IMR-90 (cell line): ENCODE measurements around the gene KCNH6. TPM values are rescaled to one million over a fixed set of nuclear protein-coding genes. Genes with fewer than 3 reads are reported as not detected.

ENCODE experiments used
- ATAC-seq: fragments of 200-7000 bp; cut with Tn5 transposase; 2 replicates; pipeline ENCODE4 v1.9.1; 2020; ENCODE audit warnings: low read depth, mild to moderate bottlenecking, moderate library complexity
- BruUV-seq: library from RNA; stranded (reverse); fragments of 400-500 nt; replicated peaks from 2 replicates; lab custom pipeline; 2021; lab: Mats Ljungman, UMichigan
- CTCF ChIA-PET: fragments of 300-600 bp; formaldehyde crosslinking; extraction: SDS; loops from one replicate; lab custom pipeline; 2021; ENCODE audit warnings: antibody characterized with exemption; lab: Yijun Ruan, JAX
- POLR2A ChIA-PET: fragments of 300-600 bp; sonication (Branson Sonifier 250); formaldehyde crosslinking; loops from one replicate; lab custom pipeline; 2022; ENCODE audit warnings: antibody characterized with exemption; ENCODE audit not compliant: unreplicated experiment; lab: Charles Lee
- DNase-seq: peaks from one replicate; pipeline ENCODE4 v3.0.0; 2013
- H2AFZ ChIP-seq: replicated peaks from 2 replicates; pipeline ENCODE3; 2013; ENCODE audit warnings: low read length, mild to moderate bottlenecking; ENCODE audit not compliant: poor library complexity
- H2AK5ac ChIP-seq: 2 replicates; pipeline ENCODE4 v1.6.1; 2013; ENCODE audit warnings: low read depth, low read length, inconsistent platforms
- H2AK9ac ChIP-seq: replicated peaks from 2 replicates; pipeline ENCODE3; 2013; ENCODE audit warnings: mild to moderate bottlenecking, low read depth, low read length, moderate library complexity; ENCODE audit not compliant: poor library complexity
- H2BK120ac ChIP-seq: 2 replicates; pipeline ENCODE4 v1.6.1; 2013; ENCODE audit warnings: low read depth, low read length, inconsistent platforms
- H2BK15ac ChIP-seq: 3 replicates; pipeline ENCODE4 v1.6.1; 2013; ENCODE audit warnings: low read depth, low read length, inconsistent platforms
- H2BK20ac ChIP-seq: 2 replicates; pipeline ENCODE4 v1.6.1; 2013; ENCODE audit warnings: low read depth, mild to moderate bottlenecking, inconsistent platforms, low read length, moderate library complexity
- H2BK5ac ChIP-seq: 2 replicates; pipeline ENCODE4 v1.6.1; 2013; ENCODE audit warnings: mild to moderate bottlenecking, low read depth, low read length, inconsistent platforms; ENCODE audit not compliant: poor library complexity, severe bottlenecking
- H3K14ac ChIP-seq: replicated peaks from 2 replicates; pipeline ENCODE4 v1.6.1; 2013; ENCODE audit warnings: low read depth, low read length, inconsistent platforms
- H3K18ac ChIP-seq: 2 replicates; pipeline ENCODE4 v1.6.1; 2013; ENCODE audit warnings: low read depth, low read length, control low read depth
- H3K23ac ChIP-seq: 2 replicates; pipeline ENCODE4 v1.6.1; 2013; ENCODE audit warnings: low read depth, low read length, inconsistent platforms
- H3K27ac ChIP-seq: 2 replicates; pipeline ENCODE4 v1.5.1; 2013; ENCODE audit warnings: mild to moderate bottlenecking, control low read depth, low read length; ENCODE audit not compliant: insufficient read depth
- H3K27me3 ChIP-seq: 2 replicates; pipeline ENCODE4 v1.6.1; 2013; ENCODE audit warnings: low read length; ENCODE audit not compliant: control insufficient read depth, insufficient read depth
- H3K36me3 ChIP-seq: 2 replicates; pipeline ENCODE4 v1.6.1; 2013; ENCODE audit warnings: low read length, mixed read lengths; ENCODE audit not compliant: control insufficient read depth, insufficient read depth
- H3K4ac ChIP-seq: 2 replicates; pipeline ENCODE4 v1.6.1; 2013; ENCODE audit warnings: low read depth, low read length, inconsistent platforms
- H3K4me1 ChIP-seq: 2 replicates; pipeline ENCODE4 v1.6.1; 2013; ENCODE audit warnings: low read length, mixed read lengths; ENCODE audit not compliant: control insufficient read depth, insufficient read depth
- H3K4me2 ChIP-seq: 2 replicates; pipeline ENCODE4 v1.6.1; 2013; ENCODE audit warnings: low read depth, mild to moderate bottlenecking, control low read depth, low read length, moderate library complexity
- H3K4me3 ChIP-seq: 2 replicates; pipeline ENCODE4 v1.5.1; 2013; ENCODE audit warnings: low read depth, mild to moderate bottlenecking, control low read depth, low read length, moderate library complexity; ENCODE audit not compliant: insufficient read depth
- H3K56ac ChIP-seq: 2 replicates; pipeline ENCODE4 v1.6.1; 2013; ENCODE audit warnings: low read length, inconsistent platforms; ENCODE audit not compliant: insufficient read depth; ENCODE audit errors: extremely low read depth
- H3K79me1 ChIP-seq, 2 experiments: 2 replicates each; pipeline ENCODE4 v1.6.1; 2013; ENCODE audit warnings: low read length in 2 of 2, inconsistent platforms in 1 of 2, low read depth in 1 of 2
- H3K9ac ChIP-seq: 2 replicates; pipeline ENCODE4 v1.6.1; 2013; ENCODE audit warnings: low read depth, low read length, control low read depth
- H3K9me1 ChIP-seq: 2 replicates; pipeline ENCODE4 v1.6.1; 2013; ENCODE audit warnings: low read length, inconsistent platforms; ENCODE audit not compliant: insufficient read depth
- H3K9me3 ChIP-seq: 2 replicates; pipeline ENCODE4 v1.6.1; 2013; ENCODE audit warnings: low read length; ENCODE audit not compliant: control insufficient read depth, insufficient read depth
- H4K20me1 ChIP-seq: 2 replicates; pipeline ENCODE4 v1.6.1; 2013; ENCODE audit warnings: low read length, inconsistent platforms; ENCODE audit not compliant: insufficient read depth
- H4K5ac ChIP-seq: 2 replicates; pipeline ENCODE4 v1.6.1; 2013; ENCODE audit warnings: mild to moderate bottlenecking, low read depth, low read length, control low read depth
- H4K8ac ChIP-seq, 2 experiments: 2 replicates each; pipeline ENCODE4 v1.6.1; 2013; ENCODE audit warnings: low read depth in 2 of 2, low read length in 2 of 2, control low read depth in 1 of 2, inconsistent platforms in 1 of 2
- H4K91ac ChIP-seq: 2 replicates; pipeline ENCODE4 v1.6.1; 2013; ENCODE audit warnings: low read depth, low read length, inconsistent platforms; ENCODE audit not compliant: insufficient read depth
- CEBPB ChIP-seq: IDR thresholded peaks from 2 replicates; pipeline ENCODE4 v1.6.1; 2012; ENCODE audit warnings: low read depth, low read length, improper control_type of control experiment
- CHD1 ChIP-seq: IDR thresholded peaks from 2 replicates; pipeline ENCODE4 v1.6.1; 2012; ENCODE audit warnings: low read depth, low read length, improper control_type of control experiment
- CTCF ChIP-seq: conservative IDR thresholded peaks from 2 replicates; pipeline ENCODE4 v1.5.1; 2012; ENCODE audit warnings: mild to moderate bottlenecking, low read depth, low read length, improper control_type of control experiment
- ELK1 ChIP-seq: fragments of 150-350 bp; IDR thresholded peaks from 2 replicates; pipeline ENCODE4 v1.6.1; 2016; ENCODE audit warnings: low read depth, mild to moderate bottlenecking, low read length, moderate library complexity, borderline replicate concordance
- MXI1 ChIP-seq: IDR thresholded peaks from 2 replicates; pipeline ENCODE4 v1.6.1; 2012; ENCODE audit warnings: low read depth, mild to moderate bottlenecking, low read length, moderate library complexity, borderline replicate concordance
- RCOR1 ChIP-seq: IDR thresholded peaks from 2 replicates; pipeline ENCODE4 v1.6.1; 2012; ENCODE audit warnings: mild to moderate bottlenecking, low read length, improper control_type of control experiment; ENCODE audit not compliant: insufficient replicate concordance
- USF2 ChIP-seq: fragments of 150-350 bp; IDR thresholded peaks from 2 replicates; pipeline ENCODE4 v1.6.1; 2017; ENCODE audit warnings: mild to moderate bottlenecking, antibody characterized with exemption, low read length, low read depth
- WGBS, 2 experiments: methylation state at CpG; one replicate each; pipeline versions ENCODE4 v1.1.5 to v1.1.7; 2013; ENCODE audit warnings: missing lambda C conversion rate in 2 of 2; ENCODE audit not compliant: insufficient read length in 1 of 2; ENCODE audit errors: extremely low coverage in 2 of 2; 5-methylcytosine and 5-hydroxymethylcytosine counted together
- dilution Hi-C: fragments of 300-500 bp; cut with HindIII; formaldehyde crosslinking; loops from one replicate; pipeline ENCODE4 v1.14.3; 2018; ENCODE audit warnings: low sequenced_read_pairs; ENCODE audit not compliant: unreplicated experiment
- in situ Hi-C: fragments of 300-500 bp; cut with MboI; formaldehyde crosslinking; loops from 3 replicates; pipeline ENCODE4 v1.14.3; 2019; ENCODE audit warnings: low sequenced_read_pairs, inconsistent platforms, mixed read lengths
- intact Hi-C: fragments of 100-400 bp; cut with micrococcal nuclease; formaldehyde crosslinking; loops from 2 replicates; pipeline ENCODE4 v1.10.0; 2022
- polyA plus RNA-seq, 3 experiments: library from polyadenylated mRNA; depleted of rRNA; stranded (reverse); fragments of >200 nt; gene quantifications; 2 replicates each; pipeline ENCODE4 v1.2.3, GENCODE V29; 2012; ENCODE audit warnings: low replicate concordance in 1 of 3
- total RNA-seq: library from RNA; depleted of rRNA; stranded (reverse); fragments of >200 nt; gene quantifications from 2 replicates; pipeline ENCODE4 v1.2.3, GENCODE V29; 2012

The KCNH6 gene
- total and polyA plus RNA-seq, 2 of the 4 experiments (the other 2 are of a cell fraction): 0.17 to 0.18 TPM

- Histone ChIP-seq H3K4ac (no peak overlapping the region), H2BK5ac (no peak overlapping the region), H3K9me1 (0 out of 2 replicates have a peak, but pooled peaks cover 3% of the 10 kb centered on the region), H2AK9ac (no peak overlapping the region), H4K20me1 (no peaks in the 10 kb centered on the region), H4K91ac (no peak overlapping the region), H3K27ac (no peak overlapping the region), H3K4me1 (no peaks in the 10 kb centered on the region), H2BK20ac (no peak overlapping the region), H2BK15ac (no peak overlapping the region), H4K5ac (no peak overlapping the region), H3K4me3 (no peak overlapping the region), H3K14ac (no peak overlapping the region), H3K56ac (no peak overlapping the region), H3K79me1 (peaks cover 19 to 36% of the 10 kb centered on the region in 2 experiments; a peak in 3 of 4 replicates), H3K4me2 (no peak overlapping the region), H3K9me3 (no peaks in the 10 kb centered on the region), H3K9ac (no peak overlapping the region), H3K23ac (no peak overlapping the region), H3K36me3 (peaks cover 46% of the 10 kb centered on the region), H2BK120ac (no peak overlapping the region), H3K27me3 (no peaks in the 10 kb centered on the region), H3K18ac (no peak overlapping the region), H2AK5ac (no peak overlapping the region), H2AFZ (no peak overlapping the region), H4K8ac (no peak overlapping the region)
- TSS peak; percentile 22 for BruUV-seq
- in situ Hi-C loops (no loop called here), intact Hi-C loops (no loop called here), dilution Hi-C loops (no loop called here)
- DNase-seq (no peak), ATAC-seq (no peak)
- POLR2A ChIA-PET: interaction anchor here (0.7 kb wide), 1 partner anchor 77 kb away, joined by 3 read pairs; no protein-coding TSS in a partner anchor
- no CpG with 5 or more reads among the region's 3 CpGs for WGBS, 2 experiments
- TF ChIP-seq CTCF: no peak
- no peak for TF ChIP-seq ELK1
- TF ChIP-seq MXI1: no peak
- TF ChIP-seq USF2: no peak
- no peak for TF ChIP-seq CHD1
- no peak for TF ChIP-seq CEBPB
- no peak for TF ChIP-seq RCOR1
- CTCF ChIA-PET: no interaction called here
These were observed 69.6 kb downstream of the KCNH6 start for GRCh38 chr17:63592797-63593196.
